Astrocyte of the hippocampus (primary cell): ENCODE data around the gene BCAS3.
A peak's percentile ranks its signal among the peaks of the same experiment; 100 is the strongest.
"Not testable (repeated sequence)": the region's sequence is repeated elsewhere in the genome, so short reads cannot be mapped to it uniquely, and the experiment has no call there.

Source experiments
- DNase-seq: peaks from one replicate; pipeline ENCODE4 v3.0.0; 2011; ENCODE audit warnings: low read depth, low spot score

Gene BCAS3

GRCh38 chr17:60933739-60934138, 256.1 kb downstream of the BCAS3 start:
- no peak for DNase-seq

GRCh38 chr17:60934723-60935122, 257.1 kb downstream of the BCAS3 start:
- no peak for DNase-seq

- not testable (repeated sequence) for DNase-seq
Measured at GRCh38 chr17:60935991-60936390, 258.3 kb downstream of the BCAS3 start.

GRCh38 chr17:60939318-60939717, 261.7 kb downstream of the BCAS3 start:
- no peak for DNase-seq

- DNase-seq: peak; percentile 95
Measured at GRCh38 chr17:60941028-60941427, 263.4 kb downstream of the BCAS3 start.

GRCh38 chr17:60941571-60941970, 263.9 kb downstream of the BCAS3 start:
- no peak for DNase-seq

- DNase-seq: no peak
Measured at GRCh38 chr17:60944751-60945150, 267.1 kb downstream of the BCAS3 start.

GRCh38 chr17:60947100-60947499, 269.4 kb downstream of the BCAS3 start:
- DNase-seq: no peak

- DNase-seq: no peak
Measured at GRCh38 chr17:60947543-60947942, 269.9 kb downstream of the BCAS3 start.

- no peak for DNase-seq
Measured at GRCh38 chr17:60952747-60953146, 275.1 kb downstream of the BCAS3 start.

- no peak for DNase-seq
Measured at GRCh38 chr17:60959011-60959410, 281.4 kb downstream of the BCAS3 start.

GRCh38 chr17:60959696-60960095, 282.0 kb downstream of the BCAS3 start:
- no peak for DNase-seq

- DNase-seq: no peak
Measured at GRCh38 chr17:60960398-60961065, 282.9 kb downstream of the BCAS3 start.

GRCh38 chr17:60964160-60964559, 286.5 kb downstream of the BCAS3 start:
- no peak for DNase-seq

GRCh38 chr17:60968266-60968665, 290.6 kb downstream of the BCAS3 start:
- no peak for DNase-seq

GRCh38 chr17:60969500-60970037, 291.9 kb downstream of the BCAS3 start:
- no peak for DNase-seq

- DNase-seq: no peak
Measured at GRCh38 chr17:60970741-60971140, 293.1 kb downstream of the BCAS3 start.

- DNase-seq: peak; percentile 65
Measured at GRCh38 chr17:60971515-60972369, 294.1 kb downstream of the BCAS3 start.

GRCh38 chr17:60976861-60977260, 299.2 kb downstream of the BCAS3 start:
- DNase-seq: not testable (repeated sequence)

GRCh38 chr17:60989379-60989778, 311.7 kb downstream of the BCAS3 start:
- no peak for DNase-seq

- DNase-seq: no peak
Measured at GRCh38 chr17:60989846-60990245, 312.2 kb downstream of the BCAS3 start.

- DNase-seq: no peak
Measured at GRCh38 chr17:60993497-60993896, 315.8 kb downstream of the BCAS3 start.

GRCh38 chr17:60995680-60996079, 318.0 kb downstream of the BCAS3 start:
- no peak for DNase-seq
